Middle frontal gyrus (tissue), 1 donor: Measurements from ENCODE around the gene OR2M2.

Source experiments
- DNase-seq: peaks from one replicate; pipeline ENCODE4 v3.0.0-alpha.2; 2015; ENCODE audit warnings: low spot score; ENCODE audit errors: extremely low spot score

The OR2M2 gene

GRCh38 chr1:248174521-248174920 is at the start of gene OR2M2:
Gene OR2M2, plus strand, starts transcription at chr1:248174821. Its CDS starts 5,165 bp downstream, at chr1:248179986.
- DNase-seq, result no peak

- DNase-seq, result no peak
Measured at GRCh38 chr1:248127653-248128052, 47.0 kb upstream of the OR2M2 start.

- DNase-seq, result no peak
Measured at GRCh38 chr1:248136811-248137210, 37.8 kb upstream of the OR2M2 start.

GRCh38 chr1:248140846-248141245 is 33.8 kb upstream of the OR2M2 start:
- DNase-seq, result no peak

GRCh38 chr1:248143311-248143710 is 31.3 kb upstream of the OR2M2 start:
- DNase-seq, result no peak

GRCh38 chr1:248144513-248145198 is 30.0 kb upstream of the OR2M2 start, which contains the start of gene OR2M5:
Gene OR2M5, plus strand, starts transcription at chr1:248145148. Its CDS starts 0 bp downstream, at chr1:248145148.
- no peak for DNase-seq

- DNase-seq, result no peak
Measured at GRCh38 chr1:248152056-248152827, 22.4 kb upstream of the OR2M2 start.

- no peak for DNase-seq
Measured at GRCh38 chr1:248155927-248156326, 18.7 kb upstream of the OR2M2 start.

GRCh38 chr1:248158758-248159157 is 15.9 kb upstream of the OR2M2 start:
- DNase-seq, result no peak

- DNase-seq, result no peak
Measured at GRCh38 chr1:248164031-248164430, 10.6 kb upstream of the OR2M2 start.

- no peak for DNase-seq
Measured at GRCh38 chr1:248165186-248165585, 9.4 kb upstream of the OR2M2 start.

GRCh38 chr1:248183996-248184395 is 9.4 kb downstream of the OR2M2 start:
- DNase-seq, result no peak

- DNase-seq, result no peak
Measured at GRCh38 chr1:248187363-248187762, 12.7 kb downstream of the OR2M2 start.

- no peak for DNase-seq
Measured at GRCh38 chr1:248189026-248189425, 14.4 kb downstream of the OR2M2 start.

- no peak for DNase-seq
Measured at GRCh38 chr1:248194117-248194516, 19.5 kb downstream of the OR2M2 start.

GRCh38 chr1:248196965-248197364 is 22.3 kb downstream of the OR2M2 start, which contains the start of gene OR2M3:
Gene OR2M3, plus strand, starts transcription at chr1:248197265. Its CDS starts 5,803 bp downstream, at chr1:248203068.
- no peak for DNase-seq

- no peak for DNase-seq
Measured at GRCh38 chr1:248215880-248216279, 41.3 kb downstream of the OR2M2 start.

- no peak for DNase-seq
Measured at GRCh38 chr1:248225537-248225936, 50.9 kb downstream of the OR2M2 start.

- no peak for DNase-seq
Measured at GRCh38 chr1:248229360-248229908, 54.8 kb downstream of the OR2M2 start.
